GM10266 (cell line): ENCODE results near the gene OPN1MW3.
"Not testable (repeated sequence)": the region's sequence is repeated elsewhere in the genome, so short reads cannot be mapped to it uniquely, and the experiment has no call there.

ENCODE experiments used
- DNase-seq: peaks from one replicate; pipeline ENCODE4 v3.0.0; 2012; ENCODE audit errors: extremely low spot score
- TF ChIP-seq, protein P1 (sequence below): IDR thresholded peaks from 2 replicates; pipeline ENCODE4 v1.5.1; 2012; ENCODE audit warnings: mild to moderate bottlenecking, low read depth; ENCODE audit not compliant: control insufficient read depth, insufficient read depth; ENCODE audit errors: missing control alignments

Gene OPN1MW3

DNA sequence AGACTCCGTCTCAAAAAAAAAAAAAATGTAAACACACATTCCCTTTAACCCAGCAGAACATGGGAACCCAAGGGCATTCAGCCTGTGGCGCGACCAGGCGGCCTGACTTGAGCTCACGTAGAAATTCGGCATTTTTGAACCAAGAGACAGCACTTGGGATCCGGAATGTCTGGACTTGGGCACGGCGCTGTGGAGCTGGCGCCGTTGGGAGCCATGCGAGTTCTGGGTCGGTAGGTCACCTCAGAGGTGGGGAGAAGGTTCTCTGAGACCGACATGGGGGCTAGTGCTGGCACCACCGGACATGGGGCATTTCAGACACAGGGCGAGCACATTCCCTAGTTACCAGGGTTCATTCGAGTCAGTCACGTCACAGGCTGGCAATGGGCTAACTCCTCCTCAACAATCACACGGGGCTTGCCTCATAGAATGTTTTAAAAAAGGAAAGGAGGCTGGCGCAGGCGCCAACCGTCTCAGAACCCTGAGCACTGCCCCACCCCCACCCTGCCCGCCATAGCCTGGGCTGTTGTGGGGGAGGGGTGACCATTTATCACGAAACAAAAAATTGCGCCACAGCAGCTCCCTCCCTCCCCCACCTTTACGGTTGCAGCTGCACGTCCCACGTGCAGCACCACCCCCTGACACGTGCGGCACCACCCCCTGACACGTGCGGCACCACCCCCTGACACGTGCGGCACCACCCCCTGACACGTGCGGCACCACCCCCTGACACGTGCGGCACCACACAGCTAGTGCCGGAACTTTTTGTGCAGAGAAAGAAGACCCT lies 37.6 kb downstream of the OPN1MW3 start, which contains the start of gene TEX28:
TSS of gene TEX28 (minus strand) at position 334 of the 784 bp plus-strand sequence. CDS start 3,007 bp downstream, outside the sequence.
- no peak for DNase-seq

DNA sequence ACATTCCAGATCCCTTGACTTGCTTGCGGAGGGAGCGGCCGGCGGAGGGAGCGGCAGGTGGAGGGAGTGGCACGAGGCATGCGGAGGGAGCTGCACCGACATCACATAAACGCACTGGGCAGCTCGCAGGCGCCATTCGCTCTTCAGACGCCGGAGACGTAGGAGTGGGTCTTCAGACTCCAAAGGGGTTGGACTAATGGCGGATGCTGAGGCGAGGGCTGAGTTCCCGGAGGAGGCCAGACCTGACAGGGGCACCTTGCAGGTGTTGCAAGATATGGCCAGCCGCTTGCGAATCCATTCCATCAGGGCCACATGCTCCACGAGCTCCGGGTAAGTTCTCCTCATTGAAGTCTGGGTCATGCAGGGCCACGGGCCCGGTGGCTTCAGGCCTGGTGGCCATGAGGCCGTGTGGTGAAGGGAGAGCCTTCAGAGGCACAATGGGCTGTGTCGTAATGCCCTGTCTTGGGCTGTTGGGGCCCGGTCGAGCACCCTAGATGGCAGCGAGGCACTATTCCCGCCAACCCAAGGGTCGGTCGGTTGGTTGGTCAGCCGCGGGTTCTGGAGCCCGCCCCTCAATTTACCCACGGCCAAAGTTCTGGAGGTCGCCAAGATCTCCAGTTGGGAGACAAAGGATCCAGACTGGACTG lies 38.4 kb downstream of the OPN1MW3 start, which contains the start of gene TKTL1:
TSS of gene TKTL1 (plus strand) at position 132 of the 647 bp plus-strand sequence. CDS start at position 197, 65 bp downstream.
- TF ChIP-seq, protein P1, sequence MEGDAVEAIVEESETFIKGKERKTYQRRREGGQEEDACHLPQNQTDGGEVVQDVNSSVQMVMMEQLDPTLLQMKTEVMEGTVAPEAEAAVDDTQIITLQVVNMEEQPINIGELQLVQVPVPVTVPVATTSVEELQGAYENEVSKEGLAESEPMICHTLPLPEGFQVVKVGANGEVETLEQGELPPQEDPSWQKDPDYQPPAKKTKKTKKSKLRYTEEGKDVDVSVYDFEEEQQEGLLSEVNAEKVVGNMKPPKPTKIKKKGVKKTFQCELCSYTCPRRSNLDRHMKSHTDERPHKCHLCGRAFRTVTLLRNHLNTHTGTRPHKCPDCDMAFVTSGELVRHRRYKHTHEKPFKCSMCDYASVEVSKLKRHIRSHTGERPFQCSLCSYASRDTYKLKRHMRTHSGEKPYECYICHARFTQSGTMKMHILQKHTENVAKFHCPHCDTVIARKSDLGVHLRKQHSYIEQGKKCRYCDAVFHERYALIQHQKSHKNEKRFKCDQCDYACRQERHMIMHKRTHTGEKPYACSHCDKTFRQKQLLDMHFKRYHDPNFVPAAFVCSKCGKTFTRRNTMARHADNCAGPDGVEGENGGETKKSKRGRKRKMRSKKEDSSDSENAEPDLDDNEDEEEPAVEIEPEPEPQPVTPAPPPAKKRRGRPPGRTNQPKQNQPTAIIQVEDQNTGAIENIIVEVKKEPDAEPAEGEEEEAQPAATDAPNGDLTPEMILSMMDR: no peak
- DNase-seq: no peak

More for the DNA sequence above, 37.6 kb downstream of the OPN1MW3 start, which contains the start of gene TEX28:
- TF ChIP-seq, protein P1: no peak

DNA sequence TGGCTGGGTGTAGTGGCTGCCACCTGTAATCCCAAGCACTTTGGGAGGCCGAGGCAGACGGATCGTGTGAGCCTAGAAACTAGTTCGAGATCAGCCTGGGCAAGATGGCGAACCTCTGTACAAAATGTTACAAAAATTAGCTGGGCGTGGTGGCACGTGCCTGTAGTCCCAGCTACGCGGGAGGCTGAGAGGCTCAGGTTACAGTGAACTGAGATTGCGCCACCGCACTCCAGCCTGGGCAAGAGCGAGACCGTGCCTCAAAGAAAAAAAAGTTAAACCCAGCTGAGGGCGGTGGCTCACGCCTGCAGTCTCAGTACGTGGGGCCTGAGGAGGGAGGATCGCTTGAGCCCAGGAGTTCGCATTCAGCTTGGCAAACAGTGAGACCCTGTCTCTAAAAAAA lies 39.3 kb downstream of the OPN1MW3 start:
- DNase-seq: no peak
- TF ChIP-seq, protein P1: no peak

DNA sequence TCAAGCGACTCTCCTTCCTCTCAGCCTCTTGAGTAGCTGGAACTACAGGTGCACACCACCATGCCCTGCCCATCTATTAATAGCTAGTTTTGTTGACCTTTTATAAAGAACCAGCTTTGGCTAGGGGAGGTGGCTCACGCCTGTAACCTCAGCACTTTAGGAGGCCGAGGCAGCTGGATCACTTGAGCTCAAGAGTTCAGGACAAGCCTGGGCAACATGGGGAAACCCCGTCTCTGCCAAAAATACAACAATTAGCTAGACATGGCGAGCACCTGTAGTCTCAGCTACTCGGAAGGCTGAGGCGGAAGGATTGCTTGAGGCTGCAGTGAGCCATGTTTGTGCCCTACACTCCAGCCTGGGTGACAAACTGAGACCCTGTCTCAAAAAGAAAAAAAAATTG lies 40.9 kb downstream of the OPN1MW3 start:
- TF ChIP-seq, protein P1: no peak
- no peak for DNase-seq

DNA sequence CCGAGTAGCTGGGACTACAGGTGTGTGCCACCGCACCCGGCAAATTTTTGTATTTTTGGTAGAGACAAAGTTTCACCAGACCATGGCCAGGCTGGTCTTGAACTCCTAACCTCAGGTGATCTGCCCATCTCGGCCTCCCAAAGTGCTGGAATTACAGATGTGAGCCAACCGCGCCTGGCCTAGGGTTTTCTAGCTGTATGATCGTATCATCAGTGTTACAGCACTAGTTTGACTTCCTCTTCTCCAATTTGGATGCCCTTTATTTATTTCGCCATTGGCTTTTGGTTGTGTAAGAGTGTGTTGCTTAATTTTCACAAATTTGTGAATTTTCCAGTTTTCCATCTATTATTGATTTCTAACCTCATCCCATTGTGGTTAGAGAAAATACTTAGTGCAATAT lies 43.4 kb downstream of the OPN1MW3 start:
- DNase-seq: no peak
- TF ChIP-seq, protein P1: no peak

DNA sequence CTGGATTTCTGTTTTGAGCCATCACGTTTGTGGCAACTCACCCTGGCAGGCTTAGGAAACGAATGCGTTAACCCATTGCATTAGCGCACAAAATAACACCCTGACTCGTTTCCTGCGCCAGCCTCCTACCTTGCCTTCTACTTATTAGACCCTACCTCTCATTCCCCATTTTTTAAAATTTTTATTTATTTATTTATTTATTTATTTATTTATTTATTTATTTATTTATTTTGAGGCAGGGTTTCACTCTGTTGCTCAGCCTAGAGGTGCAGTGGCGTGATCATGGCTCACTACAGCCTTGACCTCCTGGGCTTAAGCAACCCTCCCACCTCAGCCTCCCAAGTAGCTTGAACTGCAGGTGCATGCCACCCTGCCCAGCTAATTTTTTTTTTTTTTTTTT lies 45.6 kb downstream of the OPN1MW3 start:
- not testable (repeated sequence) for DNase-seq

DNA sequence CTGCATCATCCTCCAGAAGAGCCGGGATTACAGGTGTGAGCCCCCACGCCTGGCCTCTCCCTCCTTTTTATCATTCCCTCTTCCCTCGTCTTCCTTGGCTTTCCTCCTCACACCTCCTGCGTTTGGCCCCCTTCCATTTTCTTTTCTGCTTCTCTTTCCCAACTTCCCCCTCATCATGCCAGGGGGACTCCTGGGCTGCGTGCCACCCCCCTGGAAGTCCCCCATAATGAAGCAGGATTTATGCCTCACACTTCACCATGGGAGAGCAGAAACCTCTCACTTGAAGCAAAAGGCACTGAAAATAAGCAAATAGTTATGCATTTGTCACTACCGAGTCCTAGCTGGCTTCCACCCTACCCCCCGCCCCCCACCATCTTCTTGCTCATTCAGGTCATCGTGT lies 46.1 kb downstream of the OPN1MW3 start:
- DNase-seq: no peak
- TF ChIP-seq, protein P1: no peak
